DMS79 treated with DMSO at 0.1 percent for 48 hours (cell line): ENCODE results near the gene ADCY1.

Experiments
- DNase-seq: peaks from one replicate; lab custom pipeline; 2025; lab: John Stamatoyannopoulos, UW

Gene ADCY1

GRCh38 chr7:45578022-45578421 lies 3.9 kb downstream of the ADCY1 start:
- DNase-seq, result peak; percentile 38

- DNase-seq, result no peak
Measured at GRCh38 chr7:45578467-45578866, 4.3 kb downstream of the ADCY1 start.

GRCh38 chr7:45579391-45579801 lies 5.2 kb downstream of the ADCY1 start:
- DNase-seq, result no peak

- DNase-seq, result peak; percentile 95
Measured at GRCh38 chr7:45580053-45580872, 6.1 kb downstream of the ADCY1 start.

GRCh38 chr7:45581271-45581780 lies 7.2 kb downstream of the ADCY1 start:
- DNase-seq, result no peak

GRCh38 chr7:45582136-45582749 lies 8.1 kb downstream of the ADCY1 start:
- DNase-seq, result no peak

- no peak for DNase-seq
Measured at GRCh38 chr7:45582868-45583277, 8.7 kb downstream of the ADCY1 start.

GRCh38 chr7:45583296-45583695 lies 9.1 kb downstream of the ADCY1 start:
- peak; percentile 64 for DNase-seq

- DNase-seq, result no peak
Measured at GRCh38 chr7:45584261-45585210, 10.4 kb downstream of the ADCY1 start.

- DNase-seq, result no peak
Measured at GRCh38 chr7:45585628-45586027, 11.5 kb downstream of the ADCY1 start.

GRCh38 chr7:45586542-45587520 lies 12.7 kb downstream of the ADCY1 start:
- DNase-seq, result no peak

- DNase-seq, result no peak
Measured at GRCh38 chr7:45588466-45588865, 14.3 kb downstream of the ADCY1 start.

- DNase-seq, result no peak
Measured at GRCh38 chr7:45589061-45589460, 14.9 kb downstream of the ADCY1 start.

GRCh38 chr7:45589915-45590678 lies 15.9 kb downstream of the ADCY1 start:
- no peak for DNase-seq

- DNase-seq, result no peak
Measured at GRCh38 chr7:45590679-45591057, 16.5 kb downstream of the ADCY1 start.

- no peak for DNase-seq
Measured at GRCh38 chr7:45591101-45591906, 17.1 kb downstream of the ADCY1 start.

GRCh38 chr7:45592230-45592991 lies 18.2 kb downstream of the ADCY1 start:
- DNase-seq, result no peak

- no peak for DNase-seq
Measured at GRCh38 chr7:45593121-45593541, 19.0 kb downstream of the ADCY1 start.

- no peak for DNase-seq
Measured at GRCh38 chr7:45593877-45594276, 19.7 kb downstream of the ADCY1 start.
